ENCODE measurements around the gene OBSCN.

The OBSCN gene
- total RNA-seq, result 7.9 to 202 (median 83.7) reads per million in 9 experiments

- peaks cover 3% of the 10 kb centered on the region for H3K36me3 Mint-ChIP-seq (ENCODE audit: insufficient read depth)
- H3K9me3 Mint-ChIP-seq, result no peaks in the 10 kb centered on the region
- ATAC-seq (replicated peaks), result no peak
- no peak for DNase-seq
- no peak within 1 kb of the TSS for H3K27ac Mint-ChIP-seq
- H3K27me3 Mint-ChIP-seq, result no peaks in the 10 kb centered on the region
- H3K4me1 Mint-ChIP-seq (ENCODE audit: low read depth in 2 of 2), result peaks cover 0 to 1% of the 10 kb centered on the region in 2 donors
- H3K4me3 Mint-ChIP-seq, result no peak within 1 kb of the TSS
These were observed at the start of gene OBSCN for GRCh38 chr1:228207851-228208821. Gene OBSCN (plus strand): TSS chr1:228208044. CDS start chr1:228211784, 3,740 bp downstream.

- H3K9me3 Mint-ChIP-seq, result no peaks in the 10 kb centered on the region
- no peak for ATAC-seq (replicated peaks)
- peaks cover 13% of the 10 kb centered on the region for H3K36me3 Mint-ChIP-seq (ENCODE audit: insufficient read depth)
- H3K4me3 Mint-ChIP-seq, result no peak overlapping the region
- no peaks in the 10 kb centered on the region for H3K27me3 Mint-ChIP-seq
- DNase-seq, result no peak
- H3K27ac Mint-ChIP-seq, result no peak overlapping the region
- peaks cover 4 to 11% of the 10 kb centered on the region in 2 donors for H3K4me1 Mint-ChIP-seq (ENCODE audit: low read depth in 2 of 2)
These were observed 49.5 kb upstream of the OBSCN start for GRCh38 chr1:228158151-228159007.

- H3K27ac Mint-ChIP-seq, result no peak overlapping the region
- H3K4me3 Mint-ChIP-seq, result peak overlapping the region in 1 of 2 donors; percentile 6
- H3K36me3 Mint-ChIP-seq (ENCODE audit: insufficient read depth), result peaks cover 18% of the 10 kb centered on the region
- no peak for DNase-seq
- peaks cover 4 to 11% of the 10 kb centered on the region in 2 donors for H3K4me1 Mint-ChIP-seq (ENCODE audit: low read depth in 2 of 2)
- no peaks in the 10 kb centered on the region for H3K27me3 Mint-ChIP-seq
- no peak for ATAC-seq (replicated peaks)
- no peaks in the 10 kb centered on the region for H3K9me3 Mint-ChIP-seq
These were observed 48.7 kb upstream of the OBSCN start for GRCh38 chr1:228159008-228159665.

- no peaks in the 10 kb centered on the region for H3K9me3 Mint-ChIP-seq
- ATAC-seq (replicated peaks), result no peak
- H3K27me3 Mint-ChIP-seq, result no peaks in the 10 kb centered on the region
- no peak for DNase-seq
- H3K4me1 Mint-ChIP-seq (ENCODE audit: low read depth in 2 of 2), result peaks cover 12 to 14% of the 10 kb centered on the region in 2 donors
- peaks cover 29% of the 10 kb centered on the region for H3K36me3 Mint-ChIP-seq (ENCODE audit: insufficient read depth)
- no peak overlapping the region for H3K4me3 Mint-ChIP-seq
- no peak overlapping the region for H3K27ac Mint-ChIP-seq
These were observed 47.6 kb upstream of the OBSCN start for GRCh38 chr1:228160201-228160761.

- Mint-ChIP-seq H3K27me3 (no peaks in the 10 kb centered on the region), H3K9me3 (no peaks in the 10 kb centered on the region), H3K27ac (no peak overlapping the region), H3K4me3 (no peak overlapping the region), H3K4me1 (ENCODE audit: low read depth in 2 of 2) (peaks cover 12% of the 10 kb centered on the region in 2 donors), H3K36me3 (ENCODE audit: insufficient read depth) (peaks cover 38% of the 10 kb centered on the region)
- ATAC-seq (replicated peaks), result no peak
- no peak for DNase-seq
These were observed 46.5 kb upstream of the OBSCN start for GRCh38 chr1:228161362-228161761.

GRCh38 chr1:228161866-228162265, 46.0 kb upstream of the OBSCN start:
- Mint-ChIP-seq H3K4me3 (no peak overlapping the region), H3K27me3 (no peaks in the 10 kb centered on the region), H3K36me3 (ENCODE audit: insufficient read depth) (peaks cover 42% of the 10 kb centered on the region), H3K9me3 (no peaks in the 10 kb centered on the region), H3K27ac (peak overlapping the region in 1 of 2 donors; percentile 41), H3K4me1 (ENCODE audit: low read depth in 2 of 2) (peaks cover 16% of the 10 kb centered on the region in 2 donors)
- DNase-seq, result no peak
- no peak for ATAC-seq (replicated peaks)

- H3K36me3 Mint-ChIP-seq (ENCODE audit: insufficient read depth), result peaks cover 42% of the 10 kb centered on the region
These were observed 45.4 kb upstream of the OBSCN start for GRCh38 chr1:228162286-228163006.

GRCh38 chr1:228163007-228163753, 44.7 kb upstream of the OBSCN start:
- Mint-ChIP-seq H3K36me3 (ENCODE audit: insufficient read depth) (peaks cover 42% of the 10 kb centered on the region), H3K4me3 (no peak overlapping the region), H3K9me3 (no peaks in the 10 kb centered on the region), H3K4me1 (ENCODE audit: low read depth in 2 of 2) (peaks cover 17 to 18% of the 10 kb centered on the region in 2 donors), H3K27ac (peak overlapping the region in 1 of 2 donors; percentile 41), H3K27me3 (no peaks in the 10 kb centered on the region)
- DNase-seq, result no peak
- no peak for ATAC-seq (replicated peaks)

More at GRCh38 chr1:228162286-228163006, 45.4 kb upstream of the OBSCN start:
- no peak for DNase-seq
- Mint-ChIP-seq H3K27me3 (no peaks in the 10 kb centered on the region), H3K9me3 (no peaks in the 10 kb centered on the region), H3K4me1 (ENCODE audit: low read depth in 2 of 2) (peaks cover 17 to 18% of the 10 kb centered on the region in 2 donors), H3K27ac (peak overlapping the region in 1 of 2 donors; percentile 41), H3K4me3 (no peak overlapping the region)
- no peak for ATAC-seq (replicated peaks)

GRCh38 chr1:228163776-228164519, 43.9 kb upstream of the OBSCN start:
- DNase-seq (no peak), ATAC-seq (replicated peaks) (no peak)
- Mint-ChIP-seq H3K4me1 (ENCODE audit: low read depth in 2 of 2) (peaks cover 21 to 22% of the 10 kb centered on the region in 2 donors), H3K36me3 (ENCODE audit: insufficient read depth) (peaks cover 42% of the 10 kb centered on the region), H3K27me3 (no peaks in the 10 kb centered on the region), H3K4me3 (peak overlapping the region; percentile 71 to 85), H3K27ac (peak overlapping the region; percentile 93), H3K9me3 (no peaks in the 10 kb centered on the region)

GRCh38 chr1:228164561-228165371, 43.1 kb upstream of the OBSCN start:
- Mint-ChIP-seq H3K27me3 (no peaks in the 10 kb centered on the region), H3K27ac (peak overlapping the region; percentile 93), H3K4me1 (ENCODE audit: low read depth in 2 of 2) (peaks cover 21 to 27% of the 10 kb centered on the region in 2 donors), H3K4me3 (peak overlapping the region; percentile 71 to 85), H3K9me3 (no peaks in the 10 kb centered on the region), H3K36me3 (ENCODE audit: insufficient read depth) (peaks cover 37% of the 10 kb centered on the region)
- ATAC-seq (replicated peaks) (no peak), DNase-seq (no peak)
